Adrenal gland (tissue), 5 donors: ENCODE data around the gene SUSD1.

Experiments
- CTCF ChIP-seq, 6 experiments: fragments of 450-650 bp in 4 of 6; fragments of 200-600 bp in 2 of 6; sonication (generic) in 1 of 6; IDR thresholded peaks; 1 replicate in 5 of 6; 2 replicates in 1 of 6; pipeline versions ENCODE4 v1.5.1 to v1.8.0; 2016 to 2021; ENCODE audit warnings: antibody characterized with exemption in 6 of 6, mild to moderate bottlenecking in 2 of 6, moderate library complexity in 1 of 6
- POLR2A ChIP-seq, 2 donors: fragments of 450-650 bp; IDR thresholded peaks; one replicate each; pipeline ENCODE4 v1.6.1; 2017; ENCODE audit warnings: antibody characterized with exemption in 2 of 2, mild to moderate bottlenecking in 2 of 2, moderate library complexity in 1 of 2
- donor health status: DM: no; HTN: no; CAD: no.

- TF ChIP-seq POLR2A (IDR thresholded peaks at IDR 0.05): no peak
- TF ChIP-seq CTCF (IDR thresholded peaks at IDR 0.05): no peak
These were observed 120.2 kb downstream of the SUSD1 start for GRCh38 chr9:112054916-112055315.
